ENCODE measurements around the gene DAO.
"Not testable (repeated sequence)": the region's sequence is repeated elsewhere in the genome, so short reads cannot be mapped to it uniquely, and the experiment has no call there.

Gene DAO

GRCh38 chr12:108879615-108880254, at the start of gene DAO:
Gene DAO (plus strand): TSS chr12:108880092. CDS start chr12:108885007, 4,915 bp downstream.
- DNase-seq (ENCODE audit: low read depth in 3 of 3) = no peak

DNA sequence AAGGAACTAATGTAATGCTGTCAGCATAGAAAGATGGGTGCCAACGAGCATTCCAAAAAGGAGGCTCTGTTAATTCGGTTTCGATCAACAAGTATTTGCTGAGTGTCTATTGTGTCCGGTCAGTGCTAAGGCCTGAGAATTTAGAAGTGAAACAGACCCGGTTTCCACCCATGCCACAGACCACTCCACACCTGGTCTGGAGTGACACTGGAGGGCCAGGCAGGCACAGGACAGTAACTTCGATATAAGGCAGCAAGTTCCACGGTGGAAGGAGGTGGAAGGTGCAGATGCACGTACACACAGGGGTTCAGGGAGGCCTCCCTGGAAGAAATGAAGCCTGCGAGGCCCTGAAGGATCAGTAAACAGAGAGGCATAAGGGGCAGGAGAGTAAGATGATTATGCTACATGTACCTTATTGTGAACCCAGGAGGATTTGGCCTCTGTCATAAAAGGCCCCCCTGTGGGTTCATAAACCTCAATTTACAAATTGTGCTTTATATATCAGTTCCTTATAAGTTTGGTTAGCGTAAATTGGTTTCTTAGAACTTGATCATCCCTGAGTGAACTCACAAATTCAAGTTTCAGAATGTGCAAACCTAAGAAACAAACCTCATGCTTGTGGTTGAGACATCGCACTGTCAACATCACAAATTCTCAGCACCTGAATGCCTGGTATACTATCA, 48.4 kb upstream of the DAO start:
- no peak for DNase-seq (ENCODE audit: low read depth in 3 of 3)

- no peak for DNase-seq (ENCODE audit: low read depth in 3 of 3)
These were observed 47.7 kb upstream of the DAO start for GRCh38 chr12:108832208-108832607.

DNA sequence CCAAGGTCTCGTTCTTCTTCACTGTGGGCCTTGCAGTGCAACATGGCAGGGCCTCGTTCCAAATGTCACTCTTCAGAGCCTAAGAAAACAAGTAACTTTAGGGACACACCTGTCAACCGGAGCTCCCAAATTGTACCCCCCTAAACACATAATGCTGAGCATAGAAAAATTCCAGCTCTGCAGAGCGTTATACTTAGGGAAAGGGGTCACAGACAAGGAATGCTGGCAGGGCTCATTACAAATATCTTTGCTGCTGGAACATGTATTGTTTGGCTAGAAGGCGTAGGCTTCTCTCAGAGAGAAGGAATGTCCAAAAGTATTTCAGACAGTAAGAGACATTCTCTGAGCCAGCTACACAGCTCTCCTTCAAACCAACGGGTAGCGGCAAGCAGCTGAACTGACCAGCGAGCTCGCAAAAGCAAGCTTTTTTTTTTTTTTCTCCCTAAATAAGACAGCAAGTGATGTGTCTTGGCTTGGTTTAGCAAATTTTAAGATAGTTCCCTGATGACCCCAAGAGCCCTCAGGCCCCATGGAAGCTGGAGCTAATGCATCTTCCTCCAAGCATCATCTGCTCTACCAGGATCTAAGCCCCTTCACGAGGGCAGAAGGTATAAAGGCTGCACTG, 47.0 kb upstream of the DAO start:
- no peak for DNase-seq (ENCODE audit: low read depth in 3 of 3)

DNA sequence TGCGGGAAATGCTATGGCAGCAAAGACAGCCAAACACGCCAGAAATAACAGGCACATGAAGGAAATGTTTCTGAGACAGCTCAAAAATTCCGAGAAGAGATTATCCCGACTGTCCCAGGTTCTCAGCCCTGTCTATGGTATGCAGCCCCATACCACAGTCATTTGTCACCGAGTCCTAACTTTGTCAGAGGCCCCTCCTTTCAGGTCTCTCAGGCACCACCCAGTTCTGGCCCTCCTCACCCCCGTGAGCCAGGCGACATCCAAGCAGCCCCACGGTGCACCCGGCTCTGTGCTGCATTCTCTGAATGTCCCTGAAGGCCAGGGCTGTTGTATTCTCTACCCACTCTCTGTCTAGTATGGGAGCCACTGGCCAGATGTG, 46.5 kb upstream of the DAO start:
- no peak for DNase-seq (ENCODE audit: low read depth in 3 of 3)

GRCh38 chr12:108833757-108834472, 46.0 kb upstream of the DAO start:
- DNase-seq (ENCODE audit: low read depth in 3 of 3) = no peak

DNA sequence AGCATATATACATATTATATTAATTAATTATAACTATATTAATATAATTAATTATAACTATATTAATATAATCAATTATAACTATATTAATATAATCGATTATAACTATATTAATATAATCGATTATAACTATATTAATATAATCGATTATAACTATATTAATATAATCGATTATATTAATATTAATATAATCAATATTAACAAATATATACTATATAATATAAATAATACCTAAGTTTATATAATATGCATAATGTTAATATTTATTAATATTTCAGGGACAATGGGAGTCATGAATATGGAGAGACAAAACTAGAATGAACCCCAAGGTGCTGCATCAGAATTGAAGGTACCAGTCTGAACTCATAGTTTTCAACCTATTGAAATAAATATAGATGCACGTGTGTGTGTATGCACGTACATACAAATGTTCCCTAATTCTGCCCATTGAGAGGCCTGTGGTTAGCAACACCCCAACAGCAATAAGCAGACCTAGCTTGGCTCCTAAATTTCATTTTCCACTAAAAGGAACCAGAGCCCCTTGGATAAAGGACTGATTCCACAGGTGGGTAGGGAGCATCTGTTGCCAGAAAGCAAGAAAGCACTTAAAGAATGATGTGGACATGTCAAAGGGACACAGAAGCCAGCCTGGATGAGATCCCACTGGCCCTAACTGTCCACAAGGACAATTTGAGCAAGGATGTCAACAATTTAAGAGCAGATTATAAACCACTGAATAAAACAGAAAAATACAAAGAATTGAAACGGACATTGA, 43.8 kb upstream of the DAO start:
- no peak for DNase-seq (ENCODE audit: low read depth in 3 of 3)

DNA sequence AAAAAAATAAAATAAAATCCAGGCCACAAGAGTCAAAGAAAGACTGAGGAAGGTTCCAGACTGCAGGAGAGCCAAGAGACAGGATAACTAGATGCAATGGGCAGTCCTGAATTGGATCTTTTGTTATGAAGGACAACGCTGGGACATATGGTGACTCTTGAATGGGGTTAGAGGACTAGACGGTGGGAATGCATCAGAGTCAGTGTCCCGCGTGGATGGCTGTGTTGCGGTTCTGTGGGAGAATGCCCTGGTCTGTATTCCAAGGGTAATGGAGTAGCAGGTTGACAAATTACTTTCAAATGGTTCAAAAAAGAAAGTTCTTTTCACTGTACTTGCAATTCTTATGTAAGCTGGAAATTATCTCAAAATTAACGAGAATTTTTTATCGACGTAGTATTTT, 42.7 kb upstream of the DAO start:
- DNase-seq (ENCODE audit: low read depth in 3 of 3) = no peak

GRCh38 chr12:108837680-108838079, 42.2 kb upstream of the DAO start:
- DNase-seq (ENCODE audit: low read depth in 3 of 3) = no peak

GRCh38 chr12:108838194-108839017, 41.5 kb upstream of the DAO start:
- DNase-seq (ENCODE audit: low read depth in 3 of 3) = peak; percentile 26 to 41 (median 29)

GRCh38 chr12:108839018-108839889, 40.6 kb upstream of the DAO start:
- no peak for DNase-seq (ENCODE audit: low read depth in 3 of 3)

DNA sequence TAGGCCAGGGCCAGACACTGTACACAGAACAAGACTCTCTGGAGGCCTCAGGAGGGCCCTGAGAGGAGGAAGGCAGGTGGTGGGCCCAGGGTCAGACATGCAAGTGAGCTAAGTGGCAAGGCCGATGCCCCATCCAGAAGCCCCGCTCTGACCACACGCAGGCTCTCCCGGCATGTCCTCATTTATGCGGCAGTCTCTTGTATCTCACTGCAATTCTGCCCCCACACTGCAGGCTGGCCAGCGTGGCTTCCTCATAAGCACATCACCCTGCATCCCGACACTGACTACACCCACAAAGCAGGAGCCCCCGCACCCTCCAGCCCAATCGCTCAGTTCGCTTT, 40.0 kb upstream of the DAO start:
- DNase-seq (ENCODE audit: low read depth in 3 of 3) = no peak

- DNase-seq (ENCODE audit: low read depth in 3 of 3) = no peak
These were observed 39.1 kb upstream of the DAO start for GRCh38 chr12:108840605-108841332.

DNA sequence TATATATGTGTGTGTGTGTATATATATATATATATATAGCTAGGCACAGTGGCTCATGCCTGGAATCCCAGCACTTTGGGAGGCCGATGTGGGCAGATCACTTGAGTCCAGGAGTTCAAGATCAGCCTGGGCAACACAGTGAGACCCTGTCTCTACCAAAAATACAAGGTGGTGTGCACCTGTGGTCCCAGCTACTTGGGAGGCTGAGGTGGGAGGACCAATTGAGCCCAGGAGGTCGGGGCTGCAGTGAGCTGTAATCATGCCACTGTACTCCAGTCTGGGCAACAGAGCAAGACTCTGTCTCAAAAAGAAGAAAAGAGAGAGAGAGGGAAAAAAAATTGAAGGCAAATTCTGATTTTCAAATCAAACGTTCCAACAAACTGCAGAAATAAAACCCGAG, 38.1 kb upstream of the DAO start:
- DNase-seq (ENCODE audit: low read depth in 3 of 3) = not testable (repeated sequence)

- no peak for DNase-seq (ENCODE audit: low read depth in 3 of 3)
These were observed 37.5 kb upstream of the DAO start for GRCh38 chr12:108842361-108842760.

DNA sequence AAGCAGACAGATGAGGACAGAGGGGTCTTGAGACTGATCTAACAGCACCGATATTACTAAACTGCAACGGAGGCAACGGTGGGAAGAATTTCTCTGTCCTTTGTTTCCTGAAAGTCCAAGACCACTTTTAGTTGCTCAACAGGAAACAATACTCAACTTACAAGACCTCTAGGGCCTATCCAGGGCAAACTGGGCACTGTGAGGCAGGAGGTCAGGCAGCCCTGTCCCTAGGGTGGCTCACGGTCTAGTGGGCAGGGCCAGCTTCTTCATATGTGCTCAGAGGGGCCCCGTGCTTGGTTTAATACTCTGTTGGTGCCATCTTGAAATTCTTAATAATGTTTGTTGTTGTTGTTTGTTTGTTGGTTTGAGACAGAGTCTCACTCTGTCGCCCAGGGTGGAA, 36.7 kb upstream of the DAO start:
- DNase-seq (ENCODE audit: low read depth in 3 of 3) = no peak

GRCh38 chr12:108845696-108846095, 34.2 kb upstream of the DAO start:
- DNase-seq (ENCODE audit: low read depth in 3 of 3) = no peak

DNA sequence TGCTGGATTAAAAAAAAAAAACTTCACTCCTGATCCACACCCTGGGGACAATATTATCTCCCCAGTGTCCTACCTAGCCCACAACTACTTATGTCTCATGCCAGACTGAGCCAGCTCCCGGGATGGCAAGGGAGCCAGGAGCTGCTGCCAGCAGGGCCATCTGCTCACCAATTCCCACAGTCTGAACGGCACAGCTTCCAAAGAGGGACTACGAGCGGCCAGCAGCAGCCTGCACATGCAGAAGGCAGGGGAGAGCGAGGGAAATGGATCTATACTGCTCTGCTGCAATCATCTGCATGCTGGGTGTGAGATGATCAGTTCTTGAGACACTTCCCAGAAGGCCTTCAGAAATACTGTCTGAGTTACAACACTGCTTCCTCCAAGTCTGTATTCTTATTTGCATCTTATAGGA, 33.6 kb upstream of the DAO start:
- DNase-seq (ENCODE audit: low read depth in 3 of 3) = no peak

GRCh38 chr12:108847705-108848104, 32.2 kb upstream of the DAO start:
- DNase-seq (ENCODE audit: low read depth in 3 of 3) = no peak
